ENCODE data around the gene CHPT1. TPM values are rescaled to one million over a fixed set of nuclear protein-coding genes. Genes with fewer than 3 reads are reported as not detected.
A peak's percentile ranks its signal among the peaks of the same experiment; 100 is the strongest.

CHPT1 gene
- total and polyA plus RNA-seq, 9 of the 15 experiments (the other 6 are each of a cell fraction or from before 2014, with no cell fraction given): 15.3 to 210 (median 91.9) TPM

DNA sequence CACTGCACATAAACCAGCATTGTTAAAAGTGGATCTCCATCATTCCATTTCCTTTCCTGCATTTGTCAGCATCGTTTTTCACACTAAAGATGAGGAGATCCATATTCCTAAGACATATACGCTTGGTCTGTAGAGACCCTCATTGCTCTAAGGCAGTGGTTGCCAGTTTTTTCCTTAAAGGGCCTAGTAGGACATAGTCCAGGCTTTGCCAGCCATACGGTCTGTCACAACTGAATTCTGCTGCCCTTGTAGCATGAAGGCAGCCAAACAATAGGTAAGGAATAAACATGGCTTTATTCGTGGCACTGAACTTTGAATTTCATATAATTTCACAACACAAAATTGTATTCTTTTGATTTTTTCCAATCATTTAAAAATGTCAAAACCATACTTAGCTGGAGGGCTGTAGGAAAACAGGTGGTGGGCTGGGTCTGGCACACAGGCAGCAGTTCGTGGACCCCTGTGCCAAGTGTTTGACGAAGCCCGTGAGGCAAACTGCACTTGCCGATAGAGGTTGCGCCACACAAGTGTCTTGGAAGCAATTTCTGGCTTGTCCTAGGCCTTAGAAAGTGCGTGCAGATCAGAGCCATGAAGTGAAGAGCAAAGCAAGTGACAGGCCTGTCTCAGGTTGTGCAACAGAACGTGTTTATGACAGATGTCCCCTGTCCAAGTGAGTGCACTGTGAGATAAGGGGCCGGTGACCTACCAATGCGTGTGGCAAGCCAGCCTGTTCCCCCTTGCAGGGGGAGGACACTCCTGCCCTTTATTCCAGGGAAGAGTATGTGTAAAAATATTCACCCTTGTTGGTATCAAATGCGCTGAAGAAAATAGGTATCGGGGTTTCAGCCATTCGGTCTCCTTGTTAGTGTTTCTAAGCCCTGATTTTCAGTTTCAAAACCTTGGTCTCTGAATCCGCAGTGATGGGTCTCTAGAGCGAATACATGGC lies 916 bp upstream of the CHPT1 start (continued):
- TF ChIP-seq FOXK2 (conservative IDR thresholded peaks at IDR 0.05 in 1 of 2, IDR thresholded peaks at IDR 0.05 in 1 of 2; ENCODE audit: low read depth in 2 of 2): peak; percentile 81 to 82
- no peak for TF ChIP-seq ZNF212 (CRISPR knock-in tag; IDR thresholded peaks at IDR 0.05)
- no peak for TF ChIP-seq CHD4 (IDR thresholded peaks at IDR 0.05; ENCODE audit: insufficient read depth, insufficient replicate concordance, low read depth, low read length, poor library complexity, severe bottlenecking)
- no peak; the same call in 1 of the 2 replicates for TF ChIP-seq RAD51 (IDR thresholded peaks at IDR 0.05; ENCODE audit: borderline replicate concordance, low read depth)
- no peak for TF ChIP-seq NR2C2 (CRISPR knock-in tag; IDR thresholded peaks at IDR 0.05)
- TF ChIP-seq NR2C2 (tag; IDR thresholded peaks at IDR 0.05): no peak
- TF ChIP-seq ZNF589 (CRISPR knock-in tag; IDR thresholded peaks at IDR 0.05; ENCODE audit: low read depth): no peak
- no peak for TF ChIP-seq PRPF4 (IDR thresholded peaks at IDR 0.05; ENCODE audit: insufficient read depth, low read depth, low read length, poor library complexity, severe bottlenecking)
- no peak for TF ChIP-seq RBM17 (IDR thresholded peaks at IDR 0.05; ENCODE audit: borderline replicate concordance, low read depth, low read length)
- TF ChIP-seq SRSF9 (IDR thresholded peaks at IDR 0.05; ENCODE audit: borderline replicate concordance, low read depth, low read length): no peak
- peak; percentile 76 for TF ChIP-seq E2F1 (CRISPR knock-in tag; IDR thresholded peaks at IDR 0.05)
- peak; percentile 68 for TF ChIP-seq MYC (IDR thresholded peaks at IDR 0.05; ENCODE audit: low read depth, low read length)
- no peak for TF ChIP-seq MYC (CRISPR knock-in tag; IDR thresholded peaks at IDR 0.05; ENCODE audit: borderline replicate concordance, low read depth)
- TF ChIP-seq, protein P1, sequence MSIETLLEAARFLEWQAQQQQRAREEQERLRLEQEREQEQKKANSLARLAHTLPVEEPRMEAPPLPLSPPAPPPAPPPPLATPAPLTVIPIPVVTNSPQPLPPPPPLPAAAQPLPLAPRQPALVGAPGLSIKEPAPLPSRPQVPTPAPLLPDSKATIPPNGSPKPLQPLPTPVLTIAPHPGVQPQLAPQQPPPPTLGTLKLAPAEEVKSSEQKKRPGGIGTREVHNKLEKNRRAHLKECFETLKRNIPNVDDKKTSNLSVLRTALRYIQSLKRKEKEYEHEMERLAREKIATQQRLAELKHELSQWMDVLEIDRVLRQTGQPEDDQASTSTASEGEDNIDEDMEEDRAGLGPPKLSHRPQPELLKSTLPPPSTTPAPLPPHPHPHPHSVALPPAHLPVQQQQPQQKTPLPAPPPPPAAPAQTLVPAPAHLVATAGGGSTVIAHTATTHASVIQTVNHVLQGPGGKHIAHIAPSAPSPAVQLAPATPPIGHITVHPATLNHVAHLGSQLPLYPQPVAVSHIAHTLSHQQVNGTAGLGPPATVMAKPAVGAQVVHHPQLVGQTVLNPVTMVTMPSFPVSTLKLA (conservative IDR thresholded peaks at IDR 0.05): peak; percentile 84 to 94; a peak in 3 of 4 replicates
- no peak for TF ChIP-seq FOXJ3 (CRISPR knock-in tag; IDR thresholded peaks at IDR 0.05)
- TF ChIP-seq HMG20A (CRISPR knock-in tag; conservative IDR thresholded peaks at IDR 0.05): no peak
- TF ChIP-seq MCM3 (IDR thresholded peaks at IDR 0.05): no peak

All from K562 (cell line).